Upper lobe of left lung (tissue), 4 donors: Measurements from ENCODE around the gene LCMT1.

Source experiments
- CTCF ChIP-seq, 6 experiments: fragments of 450-650 bp in 4 of 6; fragments of 200-600 bp in 2 of 6; sonication (generic) in 2 of 6; IDR thresholded peaks; one replicate each; pipeline ENCODE4 v1.5.1; 2016 to 2019; ENCODE audit warnings: antibody characterized with exemption in 6 of 6
- EP300 ChIP-seq, 4 donors: sonication (generic); formaldehyde crosslinking; IDR thresholded peaks; one replicate each; pipeline ENCODE4 v1.5.1; 2017; ENCODE audit warnings: antibody characterized with exemption in 4 of 4, control low read depth in 2 of 4
- POLR2A ChIP-seq, 4 donors: fragments of 450-650 bp; IDR thresholded peaks; one replicate each; pipeline ENCODE4 v1.5.1; 2016 to 2017; ENCODE audit warnings: antibody characterized with exemption in 4 of 4, mild to moderate bottlenecking in 2 of 4
- POLR2AphosphoS5 ChIP-seq, 2 donors: sonication (generic); formaldehyde crosslinking; IDR thresholded peaks; one replicate each; pipeline ENCODE4 v1.5.1; 2017; ENCODE audit warnings: antibody characterized with exemption in 2 of 2

GRCh38 chr16:25083701-25084100 is 27.8 kb upstream of the LCMT1 start:
- TF ChIP-seq CTCF (IDR thresholded peaks at IDR 0.05): no peak
- no peak for TF ChIP-seq EP300 (IDR thresholded peaks at IDR 0.05)
- TF ChIP-seq POLR2A (IDR thresholded peaks at IDR 0.05): no peak
- no peak for TF ChIP-seq POLR2AphosphoS5 (IDR thresholded peaks at IDR 0.05)
